SK-N-MC (cell line): ENCODE data around the gene KMT5C.

Experiments used
- EZH2 ChIP-seq: fragments of 200-600 bp; sonication (generic); IDR thresholded peaks from one replicate; pipeline ENCODE4 v1.6.1; 2017; ENCODE audit warnings: antibody characterized with exemption
- FOXP2 ChIP-seq: optimal IDR thresholded peaks from 2 replicates; pipeline ENCODE3; 2011; ENCODE audit warnings: mild to moderate bottlenecking, moderate library complexity; ENCODE audit not compliant: insufficient read depth; ENCODE audit errors: extremely low read length, control extremely low read depth
- POLR2AphosphoS5 ChIP-seq: IDR thresholded peaks from 2 replicates; pipeline ENCODE4 v1.6.1; 2012; ENCODE audit warnings: mild to moderate bottlenecking, low read depth, low read length, borderline replicate concordance

DNA sequence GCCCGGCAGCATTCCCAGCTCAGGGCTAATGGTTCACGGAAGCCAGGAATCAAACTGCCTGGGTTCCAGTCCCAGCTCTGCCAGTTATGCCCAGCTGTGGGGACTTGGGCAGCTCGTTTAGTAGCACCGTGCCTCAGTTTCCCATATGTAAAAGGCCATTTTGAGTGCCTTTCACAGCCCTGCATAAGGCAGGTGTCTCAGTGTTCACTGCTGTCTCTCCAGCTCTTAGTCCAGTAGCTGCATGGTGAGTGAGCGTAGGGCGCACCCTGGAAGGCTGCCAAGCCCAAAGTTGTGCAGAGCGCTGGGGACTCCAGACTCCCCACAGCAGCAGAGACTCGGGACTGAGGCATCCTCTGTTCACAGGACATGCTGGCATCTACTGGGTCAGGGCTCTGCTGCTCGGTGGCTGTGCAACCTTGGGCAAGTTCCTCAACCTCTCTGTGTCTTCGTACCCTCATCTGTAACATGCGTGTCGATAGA, 51.6 kb downstream of the KMT5C start:
- no peak for TF ChIP-seq EZH2
- 0 out of 2 replicates have a peak, but pooled peaks have one; percentile 46 for TF ChIP-seq POLR2AphosphoS5
- TF ChIP-seq FOXP2, result no peak
